ENCODE measurements around the gene SLC25A21.
"Not testable (repeated sequence)": the region's sequence is repeated elsewhere in the genome, so short reads cannot be mapped to it uniquely, and the experiment has no call there.

SLC25A21 gene

DNA sequence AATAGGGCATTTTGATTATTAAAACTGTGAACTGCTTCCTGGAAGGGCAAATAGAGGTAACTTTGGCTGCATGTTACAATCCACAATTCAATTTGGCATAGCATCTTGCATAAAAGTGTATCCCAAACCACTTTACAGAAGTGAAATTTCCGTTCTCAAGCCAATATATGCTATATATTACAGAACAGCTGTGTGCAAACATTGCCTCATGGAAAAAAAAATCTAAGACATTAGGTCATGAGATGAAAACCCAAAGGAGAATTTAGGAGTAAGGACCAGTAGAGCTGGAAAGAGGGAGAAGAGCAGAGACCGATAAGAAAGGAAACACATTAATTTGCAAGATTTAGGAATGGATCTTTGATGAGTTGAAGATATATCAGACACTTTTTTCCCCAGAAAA, 271.6 kb downstream of the SLC25A21 start:
- Histone ChIP-seq H3K9ac (ENCODE audit: low read length) (no peak overlapping the region), H3K79me2 (ENCODE audit: insufficient read depth, low read length) (no peaks in the 10 kb centered on the region), H3K27me3 (ENCODE audit: low read length) (no peaks in the 10 kb centered on the region), H3K4me3 (ENCODE audit: insufficient read depth, low read length, poor library complexity, severe bottlenecking) (no peak overlapping the region), H3K4me2 (ENCODE audit: low read depth, low read length, poor library complexity, severe bottlenecking) (no peak overlapping the region), H3K27ac (ENCODE audit: low read depth, low read length) (no peak overlapping the region), H2AFZ (ENCODE audit: low read depth, low read length, severe bottlenecking) (no peak overlapping the region), H4K20me1 (ENCODE audit: low read depth, low read length) (no peaks in the 10 kb centered on the region), H3K9me2 (replicated peaks; ENCODE audit: insufficient read depth, low read length) (no peaks in the 10 kb centered on the region), H3K36me3 (ENCODE audit: low read length) (no peaks in the 10 kb centered on the region), H3K9me3 (ENCODE audit: insufficient read depth, low read length) (no peaks in the 10 kb centered on the region), H3F3A (ENCODE audit: insufficient read depth) (no peaks in the 10 kb centered on the region)
- TF ChIP-seq EZH2phosphoT487 (conservative IDR thresholded peaks at IDR 0.05; ENCODE audit: low read length) = no peak
- TF ChIP-seq, protein P1, sequence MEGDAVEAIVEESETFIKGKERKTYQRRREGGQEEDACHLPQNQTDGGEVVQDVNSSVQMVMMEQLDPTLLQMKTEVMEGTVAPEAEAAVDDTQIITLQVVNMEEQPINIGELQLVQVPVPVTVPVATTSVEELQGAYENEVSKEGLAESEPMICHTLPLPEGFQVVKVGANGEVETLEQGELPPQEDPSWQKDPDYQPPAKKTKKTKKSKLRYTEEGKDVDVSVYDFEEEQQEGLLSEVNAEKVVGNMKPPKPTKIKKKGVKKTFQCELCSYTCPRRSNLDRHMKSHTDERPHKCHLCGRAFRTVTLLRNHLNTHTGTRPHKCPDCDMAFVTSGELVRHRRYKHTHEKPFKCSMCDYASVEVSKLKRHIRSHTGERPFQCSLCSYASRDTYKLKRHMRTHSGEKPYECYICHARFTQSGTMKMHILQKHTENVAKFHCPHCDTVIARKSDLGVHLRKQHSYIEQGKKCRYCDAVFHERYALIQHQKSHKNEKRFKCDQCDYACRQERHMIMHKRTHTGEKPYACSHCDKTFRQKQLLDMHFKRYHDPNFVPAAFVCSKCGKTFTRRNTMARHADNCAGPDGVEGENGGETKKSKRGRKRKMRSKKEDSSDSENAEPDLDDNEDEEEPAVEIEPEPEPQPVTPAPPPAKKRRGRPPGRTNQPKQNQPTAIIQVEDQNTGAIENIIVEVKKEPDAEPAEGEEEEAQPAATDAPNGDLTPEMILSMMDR (IDR thresholded peaks at IDR 0.05; ENCODE audit: insufficient read depth, low read length, poor library complexity, severe bottlenecking) = no peak

DNA sequence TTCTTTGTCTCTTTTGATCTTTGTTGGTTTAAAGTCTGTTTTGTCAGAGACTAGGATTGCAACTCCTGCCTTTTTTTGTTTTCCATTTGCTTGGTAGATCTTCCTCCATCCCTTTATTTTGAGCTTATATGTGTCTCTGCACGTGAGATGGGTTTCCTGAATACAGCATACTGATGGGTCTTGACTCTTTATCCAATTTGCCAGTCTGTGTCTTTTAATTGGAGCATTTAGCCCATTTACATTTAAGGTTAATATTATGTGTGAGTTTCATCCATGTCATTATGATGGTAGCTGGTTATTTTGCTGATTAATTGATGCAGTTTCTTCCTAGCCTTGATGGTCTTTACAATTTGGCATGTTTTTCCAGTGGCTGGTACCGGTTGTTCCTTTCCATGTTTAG, 276.1 kb downstream of the SLC25A21 start:
- H3K4me3 ChIP-seq (ENCODE audit: insufficient read depth, low read length, poor library complexity, severe bottlenecking); H3K27ac ChIP-seq (ENCODE audit: low read depth, low read length); H3K79me2 ChIP-seq (ENCODE audit: insufficient read depth, low read length); H3K9me2 ChIP-seq (replicated peaks; ENCODE audit: insufficient read depth, low read length); H4K20me1 ChIP-seq (ENCODE audit: low read depth, low read length); H2AFZ ChIP-seq (ENCODE audit: low read depth, low read length, severe bottlenecking); H3K9ac ChIP-seq (ENCODE audit: low read length); H3K36me3 ChIP-seq (ENCODE audit: low read length); H3F3A ChIP-seq (ENCODE audit: insufficient read depth); H3K9me3 ChIP-seq (ENCODE audit: insufficient read depth, low read length); H3K27me3 ChIP-seq (ENCODE audit: low read length); H3K4me2 ChIP-seq (ENCODE audit: low read depth, low read length, poor library complexity, severe bottlenecking): not testable (repeated sequence)

DNA sequence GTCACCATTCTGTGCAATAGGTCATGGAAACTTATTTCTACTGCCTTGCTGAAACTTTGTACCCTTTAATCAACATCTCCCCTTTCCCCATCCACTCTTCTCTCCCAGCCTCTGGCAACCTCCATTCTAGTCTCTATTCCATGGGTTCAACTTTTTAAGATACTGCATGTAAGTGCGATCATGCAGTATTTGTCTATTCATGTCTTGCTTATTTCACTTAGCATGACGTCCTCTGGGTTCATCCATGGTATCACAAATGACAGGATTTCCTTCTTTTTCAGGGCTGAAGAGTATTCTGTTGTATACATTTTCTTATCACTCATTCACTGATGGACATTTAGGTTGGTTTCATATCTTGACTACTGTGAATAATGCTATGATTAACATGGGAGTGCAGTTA, 288.4 kb downstream of the SLC25A21 start:
- Histone ChIP-seq H3K4me3 (ENCODE audit: insufficient read depth, low read length, poor library complexity, severe bottlenecking) (no peak overlapping the region), H3K79me2 (ENCODE audit: insufficient read depth, low read length) (no peaks in the 10 kb centered on the region), H4K20me1 (ENCODE audit: low read depth, low read length) (no peaks in the 10 kb centered on the region), H3K27ac (ENCODE audit: low read depth, low read length) (no peak overlapping the region), H2AFZ (ENCODE audit: low read depth, low read length, severe bottlenecking) (no peak overlapping the region), H3K9me3 (ENCODE audit: insufficient read depth, low read length) (no peaks in the 10 kb centered on the region), H3K9me2 (replicated peaks; ENCODE audit: insufficient read depth, low read length) (no peaks in the 10 kb centered on the region), H3F3A (ENCODE audit: insufficient read depth) (no peaks in the 10 kb centered on the region), H3K36me3 (ENCODE audit: low read length) (no peaks in the 10 kb centered on the region), H3K27me3 (ENCODE audit: low read length) (no peaks in the 10 kb centered on the region), H3K9ac (ENCODE audit: low read length) (no peak overlapping the region), H3K4me2 (ENCODE audit: low read depth, low read length, poor library complexity, severe bottlenecking) (no peak overlapping the region)
- TF ChIP-seq, protein P1 (IDR thresholded peaks at IDR 0.05; ENCODE audit: insufficient read depth, low read length, poor library complexity, severe bottlenecking) = no peak
- no peak for TF ChIP-seq EZH2phosphoT487 (conservative IDR thresholded peaks at IDR 0.05; ENCODE audit: low read length)

DNA sequence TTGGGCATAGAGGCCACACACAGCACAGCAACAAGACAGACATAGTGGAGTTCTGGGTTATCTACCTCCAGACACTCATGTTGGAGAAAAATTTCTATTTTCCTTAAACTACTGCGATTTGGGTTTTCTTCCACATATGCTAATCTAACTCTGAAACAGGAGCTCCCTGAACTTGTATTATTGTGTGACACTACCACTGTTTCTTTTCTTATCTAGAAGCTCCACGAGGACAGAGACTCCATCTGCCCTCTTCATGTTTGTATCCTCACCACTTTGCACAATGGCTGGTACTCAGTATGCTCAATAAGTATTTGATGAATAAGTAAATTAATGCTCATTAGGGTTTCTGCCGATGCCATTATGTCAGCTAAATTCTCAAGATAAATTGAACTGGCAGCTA, 292.1 kb downstream of the SLC25A21 start:
- H3K9ac ChIP-seq (ENCODE audit: low read length) = no peak overlapping the region
- no peaks in the 10 kb centered on the region for H3K9me2 ChIP-seq (replicated peaks; ENCODE audit: insufficient read depth, low read length)
- H3K27ac ChIP-seq (ENCODE audit: low read depth, low read length) = no peak overlapping the region
- no peaks in the 10 kb centered on the region for H3K27me3 ChIP-seq (ENCODE audit: low read length)
- no peaks in the 10 kb centered on the region for H4K20me1 ChIP-seq (ENCODE audit: low read depth, low read length)
- H3K79me2 ChIP-seq (ENCODE audit: insufficient read depth, low read length) = no peaks in the 10 kb centered on the region
- TF ChIP-seq EZH2phosphoT487 (conservative IDR thresholded peaks at IDR 0.05; ENCODE audit: low read length) = no peak
- TF ChIP-seq, protein P1 (IDR thresholded peaks at IDR 0.05; ENCODE audit: insufficient read depth, low read length, poor library complexity, severe bottlenecking) = no peak
- H3K4me3 ChIP-seq (ENCODE audit: insufficient read depth, low read length, poor library complexity, severe bottlenecking) = no peak overlapping the region
- H3K9me3 ChIP-seq (ENCODE audit: insufficient read depth, low read length) = no peaks in the 10 kb centered on the region
- H2AFZ ChIP-seq (ENCODE audit: low read depth, low read length, severe bottlenecking) = no peak overlapping the region
- no peaks in the 10 kb centered on the region for H3K36me3 ChIP-seq (ENCODE audit: low read length)
- no peaks in the 10 kb centered on the region for H3F3A ChIP-seq (ENCODE audit: insufficient read depth)
- H3K4me2 ChIP-seq (ENCODE audit: low read depth, low read length, poor library complexity, severe bottlenecking) = no peak overlapping the region

Measured in SU-DHL-6 (cell line).